Fibroblast of villous mesenchyme (primary cell): Measurements from ENCODE around the gene DNAJB13. TPM values are rescaled to one million over a fixed set of nuclear protein-coding genes. Genes with fewer than 3 reads are reported as not detected.
"Not testable (repeated sequence)": the region's sequence is repeated elsewhere in the genome, so short reads cannot be mapped to it uniquely, and the experiment has no call there.

Experiments
- DNase-seq: peaks from one replicate; pipeline ENCODE4 v3.0.0-alpha.2; 2010; ENCODE audit warnings: low read depth
- H3K4me3 ChIP-seq: 2 replicates; pipeline ENCODE4 v1.5.1; 2011; ENCODE audit warnings: low read depth, mild to moderate bottlenecking, low read length
- CTCF ChIP-seq: IDR thresholded peaks from 2 replicates; pipeline ENCODE4 v1.5.1; 2012; ENCODE audit warnings: low read depth, mild to moderate bottlenecking, low read length; ENCODE audit not compliant: insufficient read depth
- total RNA-seq: library from RNA; depleted of rRNA; stranded (reverse); fragments of >200 nt; gene quantifications from 2 replicates; pipeline ENCODE4 v1.2.3, GENCODE V29; 2012

DNAJB13 gene
- total RNA-seq, 1 donor, result 0.86 TPM

- H3K4me3 ChIP-seq, result peak within 1 kb of the TSS; percentile 83
- no peak for TF ChIP-seq CTCF
- DNase-seq, result peak; percentile 86
Observed at GRCh38 chr11:73982595-73982989, 31.8 kb downstream of the DNAJB13 start, which contains the start of gene UCP2. Gene UCP2, minus strand, starts transcription at chr11:73982843. Its CDS starts 4,465 bp downstream, at chr11:73978378.

GRCh38 chr11:73982990-73983740 lies 32.3 kb downstream of the DNAJB13 start:
- peak; percentile 92 for DNase-seq
- peak overlapping the region; percentile 83 for H3K4me3 ChIP-seq
- no peak for TF ChIP-seq CTCF

GRCh38 chr11:73983741-73984538 lies 33.1 kb downstream of the DNAJB13 start:
- peak overlapping the region; percentile 83 for H3K4me3 ChIP-seq
- no peak for DNase-seq
- no peak for TF ChIP-seq CTCF

- not testable (repeated sequence) for H3K4me3 ChIP-seq, DNase-seq
Observed at GRCh38 chr11:73985661-73986060, 34.8 kb downstream of the DNAJB13 start.

GRCh38 chr11:73988227-73988626 lies 37.4 kb downstream of the DNAJB13 start:
- no peak overlapping the region for H3K4me3 ChIP-seq
- no peak for TF ChIP-seq CTCF
- DNase-seq, result no peak

- no peak for DNase-seq
- no peak overlapping the region for H3K4me3 ChIP-seq
- peak; percentile 46 for TF ChIP-seq CTCF
Observed at GRCh38 chr11:73989156-73989555, 38.3 kb downstream of the DNAJB13 start.

- TF ChIP-seq CTCF, result no peak
- no peak for DNase-seq
- no peak overlapping the region for H3K4me3 ChIP-seq
Observed at GRCh38 chr11:73990730-73991129, 39.9 kb downstream of the DNAJB13 start.
